Measurements from ENCODE around the gene MIEN1. TPM values are rescaled to one million over a fixed set of nuclear protein-coding genes. Genes with fewer than 3 reads are reported as not detected.
"Not testable (repeated sequence)": the region's sequence is repeated elsewhere in the genome, so short reads cannot be mapped to it uniquely, and the experiment has no call there.

The MIEN1 gene
- total and polyA plus RNA-seq, 5 donors, result 53.6 to 152 (median 65.3) TPM

DNA sequence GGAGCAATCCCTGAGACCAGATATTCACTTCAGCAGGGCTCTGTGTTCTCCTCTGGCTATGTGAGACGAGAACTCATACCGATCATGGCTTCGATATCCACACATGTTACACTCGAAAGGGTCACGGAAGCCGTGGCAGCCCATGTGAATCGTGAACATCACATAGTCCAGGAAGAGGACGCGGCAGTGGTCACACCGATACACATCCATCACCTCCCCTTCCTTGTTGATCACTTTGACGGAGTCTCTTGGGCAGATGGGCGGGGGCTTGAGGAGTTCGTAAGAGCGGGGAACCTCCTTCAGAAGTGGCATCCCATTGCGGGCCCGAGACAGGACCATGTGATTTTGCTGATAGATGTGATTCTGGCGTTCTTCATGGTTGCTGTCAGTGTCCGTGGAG is 35.4 kb upstream of the MIEN1 start:
- Histone ChIP-seq H3K4me1 (ENCODE audit: control insufficient read depth, insufficient read depth, low read length) (no peaks in the 10 kb centered on the region), H3K27me3 (ENCODE audit: control insufficient read depth, insufficient read depth) (no peaks in the 10 kb centered on the region), H3K27ac (ENCODE audit: low read length) (no peak overlapping the region), H3K4me3 (ENCODE audit: low read length) (no peak overlapping the region), H3K9me3 (ENCODE audit: control insufficient read depth, low read length) (no peaks in the 10 kb centered on the region)
- ATAC-seq, result no peak
- intact Hi-C loops (cut with DNase I), result no loop called here
- no peak for DNase-seq
- 87% methylated on average over 18 of the region's 18 CpGs for WGBS

DNA sequence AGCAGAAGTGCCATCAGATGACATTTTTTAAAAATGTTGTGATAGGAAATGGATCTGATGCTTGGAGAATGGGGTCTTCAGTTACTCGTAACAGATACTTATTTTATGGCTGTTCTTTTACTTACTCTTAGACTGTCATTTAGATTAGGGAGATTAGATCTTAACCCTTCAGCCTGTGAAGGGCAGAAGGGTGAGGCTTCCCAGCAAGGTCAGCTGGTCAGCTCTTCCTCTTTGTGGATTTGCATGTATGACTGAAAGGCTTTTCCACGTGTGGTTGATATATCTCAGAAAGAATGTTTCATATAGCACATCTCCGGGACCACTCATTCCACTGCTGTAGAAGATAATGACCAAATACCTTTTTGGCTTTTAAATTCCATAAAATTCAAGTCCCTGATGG is 34.8 kb upstream of the MIEN1 start:
- H3K27ac ChIP-seq (ENCODE audit: low read length), result no peak overlapping the region
- H3K4me3 ChIP-seq (ENCODE audit: low read length), result no peak overlapping the region
- H3K9me3 ChIP-seq (ENCODE audit: control insufficient read depth, low read length), result no peaks in the 10 kb centered on the region
- H3K27me3 ChIP-seq (ENCODE audit: control insufficient read depth, insufficient read depth), result no peaks in the 10 kb centered on the region
- intact Hi-C loops (cut with DNase I), result no loop called here
- H3K4me1 ChIP-seq (ENCODE audit: control insufficient read depth, insufficient read depth, low read length), result no peaks in the 10 kb centered on the region
- 55% methylated on average over 3 of the region's 3 CpGs for WGBS
- ATAC-seq, result no peak
- no peak for DNase-seq

DNA sequence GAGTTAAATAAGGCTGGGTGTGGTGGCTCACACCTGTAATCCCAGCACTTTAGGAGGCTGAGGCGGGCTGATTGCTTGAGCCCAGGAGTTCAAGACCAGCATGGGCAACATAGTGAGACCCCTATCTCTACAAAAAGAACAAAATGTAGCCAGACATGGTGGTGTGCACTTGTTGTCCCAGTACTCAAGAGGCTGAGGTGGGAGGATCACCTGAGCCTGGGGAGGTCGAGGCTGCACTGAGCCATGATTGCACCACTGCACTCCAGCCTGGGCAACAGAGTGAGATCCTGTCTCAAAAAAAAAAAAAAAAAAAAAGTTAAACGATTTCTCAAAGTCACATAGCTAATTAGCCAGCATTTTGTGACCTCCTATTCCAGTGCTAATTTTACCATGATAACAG is 33.8 kb upstream of the MIEN1 start:
- H3K27me3 ChIP-seq (ENCODE audit: control insufficient read depth, insufficient read depth); ATAC-seq; H3K9me3 ChIP-seq (ENCODE audit: control insufficient read depth, low read length); DNase-seq; H3K27ac ChIP-seq (ENCODE audit: low read length); intact Hi-C loops (cut with DNase I); H3K4me3 ChIP-seq (ENCODE audit: low read length); H3K4me1 ChIP-seq (ENCODE audit: control insufficient read depth, insufficient read depth, low read length): not testable (repeated sequence)
- WGBS, result 66% methylated on average over 3 of the region's 3 CpGs

DNA sequence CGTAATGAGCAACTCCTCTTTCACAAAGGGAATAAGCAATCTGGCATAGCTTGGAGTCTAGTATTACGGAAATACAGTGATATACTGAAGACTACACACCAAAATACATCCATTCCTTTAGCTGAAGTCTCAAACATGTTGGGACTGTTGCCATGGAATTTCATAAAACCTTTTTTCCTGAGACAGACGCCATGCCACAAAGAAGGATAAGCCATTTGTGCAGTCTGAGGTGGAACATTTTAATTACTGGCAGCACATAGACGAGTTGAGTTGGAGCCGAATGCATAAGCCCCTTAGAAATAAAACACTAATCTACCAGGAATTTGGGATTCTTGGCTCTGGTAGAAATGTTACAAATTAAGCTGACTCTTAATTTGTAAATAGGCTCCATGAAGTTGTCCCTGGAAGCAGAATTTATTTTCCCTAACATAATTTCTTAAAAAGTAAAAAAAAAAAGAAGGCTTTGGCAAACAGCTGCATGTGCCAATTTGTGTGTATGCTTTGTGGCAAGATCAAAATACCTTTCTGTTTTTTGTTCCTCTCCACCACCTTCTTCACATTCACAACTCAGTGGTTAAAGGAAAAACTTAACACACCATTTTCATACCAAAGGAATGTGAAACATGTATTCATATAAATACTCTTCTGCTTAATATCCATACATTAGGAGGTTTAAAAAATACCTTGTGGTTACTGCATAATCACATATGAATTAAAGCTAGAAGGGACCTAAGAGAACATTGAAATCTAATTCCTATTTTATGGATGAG is 32.9 kb upstream of the MIEN1 start:
- no peaks in the 10 kb centered on the region for H3K9me3 ChIP-seq (ENCODE audit: control insufficient read depth, low read length)
- no peaks in the 10 kb centered on the region for H3K4me1 ChIP-seq (ENCODE audit: control insufficient read depth, insufficient read depth, low read length)
- WGBS, result 57% methylated on average over 5 of the region's 5 CpGs
- no peaks in the 10 kb centered on the region for H3K27me3 ChIP-seq (ENCODE audit: control insufficient read depth, insufficient read depth)
- no peak overlapping the region for H3K27ac ChIP-seq (ENCODE audit: low read length)
- intact Hi-C loops (cut with DNase I), result no loop called here
- no peak overlapping the region for H3K4me3 ChIP-seq (ENCODE audit: low read length)
- ATAC-seq (no peak), DNase-seq (no peak)

DNA sequence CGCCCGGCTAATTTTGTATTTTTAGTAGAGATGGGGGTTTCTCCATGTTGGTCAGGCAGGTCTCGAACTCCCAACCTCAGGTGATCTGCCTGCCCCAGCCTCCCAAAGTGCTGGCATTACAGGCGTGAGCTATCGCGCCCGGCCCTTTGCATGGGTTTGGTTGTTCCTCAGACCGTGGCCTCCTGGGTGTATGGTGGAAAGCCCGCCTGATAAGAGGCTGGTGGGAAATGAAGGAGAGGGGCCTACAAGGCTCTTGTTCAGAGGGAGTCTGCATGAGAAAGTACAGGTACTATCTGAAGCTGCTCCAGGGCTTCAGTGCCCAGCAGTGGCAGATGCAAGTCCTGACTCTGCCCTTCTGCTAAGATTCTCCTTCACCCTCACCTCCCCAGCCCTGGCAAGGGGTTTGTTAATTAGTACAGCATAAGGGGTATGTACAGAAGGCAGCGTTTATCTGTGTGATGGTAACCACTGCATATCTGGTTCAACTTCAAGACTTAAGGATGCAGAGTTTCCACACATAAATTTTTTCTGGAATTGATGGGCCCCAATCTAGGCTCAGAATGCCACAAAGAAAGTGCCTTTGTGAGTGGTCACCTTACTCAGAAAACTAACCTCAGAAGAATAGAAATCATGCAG is 31.6 kb upstream of the MIEN1 start:
- H3K27ac ChIP-seq (ENCODE audit: low read length), result no peak overlapping the region
- DNase-seq (no peak), ATAC-seq (no peak)
- no peak overlapping the region for H3K4me3 ChIP-seq (ENCODE audit: low read length)
- H3K4me1 ChIP-seq (ENCODE audit: control insufficient read depth, insufficient read depth, low read length), result no peaks in the 10 kb centered on the region
- 90% methylated on average over 10 of the region's 10 CpGs for WGBS
- H3K9me3 ChIP-seq (ENCODE audit: control insufficient read depth, low read length), result no peaks in the 10 kb centered on the region
- H3K27me3 ChIP-seq (ENCODE audit: control insufficient read depth, insufficient read depth), result no peaks in the 10 kb centered on the region
- intact Hi-C loops (cut with DNase I), result no loop called here

DNA sequence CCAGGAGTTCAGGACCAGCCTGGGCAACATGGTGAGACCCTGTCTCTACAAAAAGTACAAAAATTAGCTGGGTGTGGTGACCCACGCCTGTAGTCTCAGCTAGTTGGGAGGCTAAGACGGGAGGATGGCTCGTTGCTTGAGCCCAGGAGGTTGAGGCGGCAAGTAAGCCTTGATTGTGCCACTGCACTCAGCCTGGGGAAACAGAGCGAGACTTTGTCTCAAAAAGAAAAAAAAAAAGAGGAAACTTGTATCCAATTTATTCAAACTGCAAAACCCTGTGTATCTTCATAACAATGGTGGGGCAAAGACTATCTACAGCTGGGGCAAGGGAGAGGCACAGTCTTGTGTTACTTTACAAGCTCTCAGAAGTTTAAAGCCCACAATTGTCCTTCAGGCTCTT is 28.9 kb upstream of the MIEN1 start:
- ATAC-seq, result no peak
- Histone ChIP-seq H3K4me1 (ENCODE audit: control insufficient read depth, insufficient read depth, low read length) (no peaks in the 10 kb centered on the region), H3K4me3 (ENCODE audit: low read length) (no peak overlapping the region), H3K27ac (ENCODE audit: low read length) (no peak overlapping the region), H3K9me3 (ENCODE audit: control insufficient read depth, low read length) (no peaks in the 10 kb centered on the region), H3K27me3 (ENCODE audit: control insufficient read depth, insufficient read depth) (no peaks in the 10 kb centered on the region)
- intact Hi-C loops (cut with DNase I), result no loop called here
- no peak for DNase-seq
- 90% methylated on average over 5 of the region's 5 CpGs for WGBS

DNA sequence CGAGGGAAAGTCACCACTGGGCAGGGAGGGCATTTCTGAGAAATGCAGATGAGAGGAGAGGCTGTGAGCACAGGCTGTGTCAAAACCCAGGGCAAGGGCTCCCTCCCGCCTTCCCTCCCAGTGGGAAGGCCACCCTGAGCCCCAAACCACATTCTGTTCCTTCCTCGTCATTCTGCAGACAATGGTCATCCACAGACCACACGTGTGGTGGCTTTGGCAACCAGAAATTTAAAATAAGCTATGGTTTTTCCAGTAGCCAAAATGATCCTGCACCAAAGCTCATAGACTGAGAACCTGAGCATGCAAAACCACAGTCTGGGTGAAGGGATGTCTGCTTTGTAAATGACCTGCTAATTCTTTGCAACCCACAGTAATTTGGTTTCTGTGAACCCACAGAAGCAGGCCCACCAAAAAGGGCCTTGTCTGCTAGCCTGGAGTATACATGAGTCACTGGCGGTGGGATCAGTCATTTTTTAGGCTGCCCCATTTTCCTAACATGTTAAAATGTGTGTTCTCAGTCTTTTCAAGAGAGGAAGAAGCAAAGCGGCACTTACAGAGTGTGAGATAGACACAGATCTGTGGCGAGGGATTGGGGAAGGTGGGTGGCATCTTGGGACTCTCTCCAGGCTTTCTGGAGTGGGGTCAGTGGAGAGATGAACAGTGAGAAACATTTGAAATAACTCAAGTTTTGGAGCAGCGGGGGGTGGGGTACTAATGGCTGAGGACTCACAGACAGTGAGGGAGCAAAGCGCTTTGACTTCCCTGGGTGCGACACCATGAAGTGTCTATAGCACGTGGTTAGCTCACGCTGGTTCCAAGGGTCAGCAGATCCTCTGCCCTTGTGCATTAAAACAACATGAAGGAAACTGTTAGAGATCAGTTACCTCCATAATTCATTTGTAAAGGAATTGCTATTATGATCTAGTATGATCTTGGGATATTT is 27.9 kb upstream of the MIEN1 start:
- DNase-seq (no peak), ATAC-seq (no peak)
- H3K9me3 ChIP-seq (ENCODE audit: control insufficient read depth, low read length), result no peaks in the 10 kb centered on the region
- no peak overlapping the region for H3K4me3 ChIP-seq (ENCODE audit: low read length)
- H3K27me3 ChIP-seq (ENCODE audit: control insufficient read depth, insufficient read depth), result no peaks in the 10 kb centered on the region
- no peaks in the 10 kb centered on the region for H3K4me1 ChIP-seq (ENCODE audit: control insufficient read depth, insufficient read depth, low read length)
- intact Hi-C loops (cut with DNase I), result no loop called here
- WGBS, result 65% methylated on average over 12 of the region's 12 CpGs
- H3K27ac ChIP-seq (ENCODE audit: low read length), result no peak overlapping the region

DNA sequence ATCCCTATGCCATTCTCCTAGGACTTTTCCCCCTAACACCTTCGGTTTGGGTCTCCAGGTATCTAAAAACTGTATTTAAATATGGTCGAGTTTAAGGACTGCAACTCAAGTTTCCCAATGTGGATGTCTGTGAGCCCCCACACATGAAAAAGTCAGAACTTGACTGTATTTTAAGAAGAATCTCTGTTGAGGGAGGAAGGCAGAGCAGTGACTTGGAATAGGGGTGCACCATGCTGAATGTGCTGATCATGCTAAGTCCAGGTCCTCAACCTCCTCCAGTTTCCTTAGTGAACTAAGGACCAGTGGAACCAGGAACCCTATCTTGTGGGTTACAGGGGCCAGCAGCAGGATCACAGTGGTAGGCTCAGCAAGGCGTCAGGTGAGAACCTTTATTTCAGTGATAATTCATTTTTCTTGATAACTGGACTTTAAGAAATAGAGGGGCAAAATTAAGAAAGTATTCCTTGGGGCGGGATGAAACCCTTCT is 26.9 kb upstream of the MIEN1 start:
- WGBS, result 84% methylated on average over 4 of the region's 4 CpGs
- no peaks in the 10 kb centered on the region for H3K27me3 ChIP-seq (ENCODE audit: control insufficient read depth, insufficient read depth)
- H3K4me1 ChIP-seq (ENCODE audit: control insufficient read depth, insufficient read depth, low read length), result no peaks in the 10 kb centered on the region
- no peak overlapping the region for H3K4me3 ChIP-seq (ENCODE audit: low read length)
- H3K9me3 ChIP-seq (ENCODE audit: control insufficient read depth, low read length), result no peaks in the 10 kb centered on the region
- ATAC-seq (no peak), DNase-seq (no peak)
- intact Hi-C loops (cut with DNase I), result no loop called here
- no peak overlapping the region for H3K27ac ChIP-seq (ENCODE audit: low read length)

DNA sequence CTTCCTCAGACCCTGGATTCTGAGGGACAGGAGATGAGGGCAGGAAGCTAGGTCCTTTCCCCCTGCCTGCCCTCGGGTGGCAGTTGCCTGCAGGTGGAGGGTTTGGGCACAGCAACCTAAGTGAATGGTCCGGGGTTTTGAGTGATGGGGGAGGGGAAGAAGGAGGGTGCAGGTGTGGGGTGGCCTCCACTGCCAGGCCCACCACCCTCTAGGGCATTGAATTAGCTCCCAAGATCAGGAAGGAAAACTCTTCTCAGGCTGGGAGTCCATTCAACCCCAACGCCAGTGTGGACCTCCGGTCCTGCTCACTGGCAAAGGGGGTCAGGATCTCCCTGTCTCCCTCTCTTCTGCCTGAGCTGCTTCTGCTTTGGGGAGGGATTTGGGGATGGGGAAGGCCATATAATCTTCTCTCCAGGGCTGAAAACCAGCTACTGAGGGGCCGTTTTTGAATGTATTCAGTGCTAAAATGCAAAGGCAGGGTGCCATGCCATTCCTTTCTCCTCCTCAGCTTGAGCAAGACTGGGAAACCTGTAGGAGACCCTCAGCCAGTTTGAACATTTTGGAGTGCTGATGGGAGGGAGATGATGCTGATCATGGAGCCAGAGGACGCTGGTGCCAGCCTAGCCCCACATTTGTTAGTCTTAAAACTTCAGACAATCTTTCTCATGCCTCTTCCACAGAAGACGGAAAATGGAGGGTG is 26.2 kb upstream of the MIEN1 start:
- H3K27ac ChIP-seq (ENCODE audit: low read length), result no peak overlapping the region
- WGBS, result 57% methylated on average over 7 of the region's 7 CpGs

DNA sequence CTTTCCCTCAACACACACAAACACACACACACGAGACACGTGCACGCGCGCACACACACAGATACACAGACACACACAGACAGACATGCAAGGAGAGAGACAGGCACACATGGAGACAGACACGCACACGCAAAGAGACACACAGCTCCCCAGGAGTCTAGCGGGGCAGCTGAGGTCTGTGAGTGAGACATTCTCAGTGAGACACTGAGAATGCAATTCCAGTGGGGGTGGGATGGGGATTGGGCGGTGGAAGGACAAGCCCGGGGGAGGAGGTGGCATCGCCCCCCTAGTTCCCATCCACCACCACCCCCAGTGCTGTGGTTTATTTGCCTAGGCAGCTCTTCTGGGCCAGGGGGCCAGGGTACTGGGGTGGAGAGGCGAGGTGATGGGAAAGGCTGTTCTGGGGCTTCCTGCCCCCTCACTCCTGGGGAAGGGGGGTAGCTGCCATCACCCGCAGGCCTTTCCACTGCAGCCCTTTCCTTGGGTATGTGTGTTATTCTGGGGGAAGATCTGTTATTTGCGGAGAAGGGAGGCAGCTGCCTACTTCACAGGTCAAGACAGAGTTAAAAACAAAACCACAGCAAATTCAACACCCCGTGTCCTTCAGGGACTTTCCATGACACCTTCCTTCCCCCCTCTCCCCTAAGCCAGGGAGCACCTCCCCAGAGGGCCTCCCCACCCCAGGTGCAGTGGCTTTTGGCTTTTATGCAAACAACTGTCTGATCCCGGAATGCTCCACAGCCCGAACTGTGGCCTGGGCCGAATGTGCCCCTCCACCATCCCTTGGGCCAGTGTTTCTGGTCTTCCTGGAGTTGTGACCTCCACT is 25.4 kb upstream of the MIEN1 start:
- no peak for DNase-seq
- intact Hi-C loops (cut with DNase I), result loop anchor here in 1 of 4 donors (2.0 kb wide), 1 partner anchor 137 kb away; no protein-coding TSS in a partner anchor
- whole genome bisulfite sequencing, result 59% methylated on average over 18 of the region's 18 CpGs
- Histone ChIP-seq H3K27me3 (ENCODE audit: control insufficient read depth, insufficient read depth) (no peaks in the 10 kb centered on the region), H3K9me3 (ENCODE audit: control insufficient read depth, low read length) (no peaks in the 10 kb centered on the region), H3K4me1 (ENCODE audit: control insufficient read depth, insufficient read depth, low read length) (no peaks in the 10 kb centered on the region), H3K27ac (ENCODE audit: low read length) (peak overlapping the region; percentile 40), H3K4me3 (ENCODE audit: low read length) (no peak overlapping the region)
- ATAC-seq, result no peak

More for the DNA sequence above, 26.2 kb upstream of the MIEN1 start:
- Histone ChIP-seq H3K4me3 (ENCODE audit: low read length) (no peak overlapping the region), H3K4me1 (ENCODE audit: control insufficient read depth, insufficient read depth, low read length) (no peaks in the 10 kb centered on the region), H3K27me3 (ENCODE audit: control insufficient read depth, insufficient read depth) (no peaks in the 10 kb centered on the region), H3K9me3 (ENCODE audit: control insufficient read depth, low read length) (no peaks in the 10 kb centered on the region)
- ATAC-seq (no peak), DNase-seq (no peak)
- intact Hi-C loops (cut with DNase I), result no loop called here

Data from right cardiac atrium (tissue), 5 donors.